ENCODE data around the gene LCMT2.
"Not testable (repeated sequence)": the region's sequence is repeated elsewhere in the genome, so short reads cannot be mapped to it uniquely, and the experiment has no call there.

The LCMT2 gene

DNA sequence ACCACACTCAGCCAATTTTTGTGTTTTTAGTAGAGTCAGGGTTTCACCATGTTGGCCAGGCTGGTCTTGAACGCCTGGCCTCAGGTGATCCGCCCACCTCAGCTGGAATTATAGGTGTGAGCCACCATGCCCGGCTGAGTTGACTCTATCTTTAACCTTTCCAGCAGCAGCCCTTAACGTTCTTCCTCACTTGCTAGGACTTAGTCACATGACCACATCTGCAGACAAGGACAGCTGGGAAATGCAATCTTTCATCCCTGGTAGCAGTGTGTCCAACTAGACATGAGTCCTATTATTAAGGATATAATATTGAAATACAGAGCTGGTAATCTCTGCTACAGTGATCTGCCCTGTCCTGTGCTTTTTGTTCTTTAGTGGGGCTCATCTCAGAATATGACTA, 18.0 kb downstream of the LCMT2 start:
- no peak for DNase-seq

DNA sequence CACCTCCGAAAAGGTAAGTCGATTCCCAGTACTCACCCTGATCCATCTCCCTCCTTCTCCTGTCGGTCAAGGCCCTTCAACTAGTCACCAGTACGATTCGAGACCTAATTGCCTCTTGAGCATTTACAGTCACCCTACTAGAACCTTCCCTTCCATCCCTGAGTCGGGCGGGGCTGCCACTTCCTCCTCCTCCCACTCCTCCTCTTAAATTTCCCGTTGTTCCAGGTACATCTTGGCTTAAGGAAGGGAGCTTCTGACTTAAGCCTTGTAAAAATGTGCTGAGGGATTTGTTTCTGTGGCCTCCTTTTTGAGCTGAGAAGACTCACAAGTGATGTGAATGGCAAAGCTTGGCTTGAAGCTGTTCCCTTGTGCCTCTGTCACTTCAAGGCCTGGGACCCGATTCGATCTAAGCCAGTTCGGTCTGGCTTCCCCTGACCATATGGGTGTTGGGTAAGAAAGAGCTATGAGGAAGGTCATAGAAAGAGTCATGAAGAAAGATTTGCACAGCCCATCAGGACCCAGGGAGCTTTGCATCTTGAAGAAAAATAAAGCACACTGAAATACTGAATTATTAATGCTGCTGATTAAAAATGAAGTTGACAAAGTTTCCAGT, 28.1 kb downstream of the LCMT2 start, which contains the start of gene TGM7:
TSS of gene TGM7 (minus strand) at position 51 of the 613 bp plus-strand sequence.
- no peak for DNase-seq

DNA sequence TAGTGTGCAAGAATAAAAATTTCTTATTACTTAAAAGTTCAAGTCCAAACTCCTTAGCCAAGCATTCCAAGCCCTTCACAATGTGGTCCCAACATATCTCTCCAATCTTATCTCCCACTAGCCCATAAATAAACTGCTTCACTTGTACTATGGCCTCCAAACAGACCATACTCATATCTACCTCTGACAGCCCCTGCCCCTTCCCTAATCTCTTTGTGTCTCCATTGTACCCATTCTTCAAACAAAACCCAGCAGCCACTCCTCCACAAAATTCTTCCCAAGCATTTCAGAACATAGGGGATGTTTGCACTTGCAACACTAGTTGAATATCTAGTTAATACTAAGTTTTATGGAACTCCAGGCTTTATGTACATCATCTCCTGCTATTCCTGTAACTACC, 30.5 kb downstream of the LCMT2 start:
- no peak for DNase-seq

DNA sequence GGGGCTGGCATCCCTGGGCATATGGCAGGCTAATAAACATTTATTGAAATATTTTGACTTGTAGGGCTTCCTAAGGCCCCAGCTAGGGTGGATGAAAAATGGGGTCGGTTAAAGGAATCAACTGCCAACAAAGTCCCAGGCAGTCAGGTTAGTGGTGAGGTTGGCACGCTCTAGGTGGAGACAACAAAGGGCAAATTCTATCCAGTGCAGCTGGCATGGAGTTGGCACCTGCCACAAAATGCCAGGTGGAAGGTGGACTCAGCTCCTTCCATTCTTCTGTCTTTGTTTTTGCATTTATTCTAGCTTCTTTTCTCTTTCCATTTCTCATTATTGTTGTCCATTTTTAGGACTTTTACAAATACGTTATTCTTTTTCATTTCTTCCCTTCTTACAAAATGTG, 31.0 kb downstream of the LCMT2 start:
- no peak for DNase-seq

DNA sequence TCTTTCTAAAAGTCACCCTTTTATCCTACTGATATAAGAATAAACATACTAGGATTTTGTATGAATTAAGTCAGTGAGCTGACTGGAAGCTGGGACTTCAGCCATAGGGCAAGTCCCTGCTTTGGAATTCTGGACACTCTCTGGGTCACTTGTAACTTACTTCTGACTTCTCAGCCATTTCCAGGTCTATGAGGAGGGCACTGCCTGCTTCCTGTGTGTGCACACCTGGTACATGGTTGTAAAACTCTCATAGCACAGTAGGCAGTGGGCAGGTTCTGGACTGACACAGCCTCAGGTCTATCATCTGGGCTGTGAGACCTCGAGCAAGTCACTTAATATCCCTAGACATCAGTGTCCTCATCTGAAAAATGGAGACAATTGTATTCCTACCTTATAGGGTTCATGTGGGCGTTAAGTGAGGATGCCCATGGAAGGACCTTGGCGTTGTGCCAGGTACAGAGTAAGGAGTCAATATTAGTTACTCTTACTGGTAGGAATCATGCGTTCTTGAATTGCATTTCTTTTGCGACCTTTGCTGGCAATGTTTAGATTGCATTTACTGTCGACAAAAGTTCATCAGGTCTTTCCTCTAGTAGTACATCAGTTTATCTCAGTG, 36.2 kb downstream of the LCMT2 start:
- no peak for DNase-seq

DNA sequence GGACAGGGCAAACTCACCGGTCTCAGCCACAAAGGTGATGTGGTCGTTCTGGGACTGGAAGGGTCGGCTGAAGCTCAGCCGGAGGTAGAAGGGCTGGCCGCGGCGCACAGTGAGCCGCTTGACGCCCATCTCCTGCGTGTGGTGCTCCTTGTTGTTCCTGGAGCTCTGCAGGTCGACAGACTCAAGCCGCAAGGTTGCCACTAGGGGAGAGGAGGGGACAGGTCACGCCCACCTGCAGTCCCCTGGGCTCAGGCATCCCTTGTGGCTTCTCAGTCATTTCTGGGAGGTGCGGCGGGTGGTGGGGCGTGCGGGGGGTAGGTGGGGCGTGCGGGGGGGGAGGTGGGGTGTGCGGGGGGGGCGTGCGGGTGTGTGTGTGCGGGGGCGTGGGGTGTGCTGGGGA, 36.9 kb downstream of the LCMT2 start:
- DNase-seq, result no peak

DNA sequence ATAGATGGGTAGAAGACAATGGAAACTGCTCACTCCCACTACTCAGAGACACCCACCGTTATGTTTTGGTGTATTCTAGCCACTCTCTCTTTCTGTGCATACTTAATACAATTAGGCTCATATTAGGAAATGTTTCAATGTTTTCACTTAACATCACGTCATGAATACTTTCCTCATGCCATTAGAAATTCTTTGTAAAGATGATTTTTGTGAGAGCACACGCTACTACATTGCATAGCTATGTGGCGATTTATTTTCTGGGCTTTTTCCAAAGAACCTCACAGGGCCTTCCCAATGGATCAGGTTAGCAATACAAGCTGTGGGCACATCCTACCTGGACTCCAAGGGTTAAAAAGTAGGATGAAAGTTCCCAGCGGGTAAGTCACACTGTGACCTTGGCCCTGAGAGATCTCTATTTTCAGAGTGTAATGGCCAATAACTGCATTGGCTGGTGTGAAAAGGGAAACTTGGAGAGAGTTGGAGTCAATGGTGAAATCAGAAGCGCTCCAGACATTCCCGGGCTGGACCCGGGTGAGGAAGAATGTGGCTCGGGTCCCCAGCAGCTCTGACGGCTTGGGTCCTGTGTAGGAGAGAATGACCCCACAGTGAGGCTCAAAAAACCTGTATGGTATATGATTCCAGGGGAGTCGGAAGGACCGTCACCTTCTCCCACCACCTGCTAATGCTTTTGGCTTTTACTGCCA, 37.8 kb downstream of the LCMT2 start:
- DNase-seq, result no peak

DNA sequence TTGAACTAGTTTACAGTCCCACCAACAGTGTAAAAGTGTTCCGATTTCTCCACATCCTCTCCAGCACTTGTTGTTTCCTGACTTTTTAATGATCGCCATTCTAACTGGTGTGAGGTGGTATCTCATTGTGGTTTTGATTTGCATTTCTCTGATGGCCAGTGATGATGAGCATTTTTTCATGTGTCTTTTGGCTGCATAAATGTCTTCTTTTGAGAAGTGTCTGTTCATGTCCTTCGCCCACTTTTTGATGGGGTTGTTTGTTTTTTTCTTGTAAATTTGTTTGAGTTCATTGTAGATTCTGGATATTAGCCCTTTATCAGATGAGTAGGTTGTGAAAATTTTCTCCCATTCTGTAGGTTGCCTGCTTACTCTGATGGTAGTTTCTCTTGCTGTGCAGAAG, 40.7 kb downstream of the LCMT2 start:
- DNase-seq, result not testable (repeated sequence)

DNA sequence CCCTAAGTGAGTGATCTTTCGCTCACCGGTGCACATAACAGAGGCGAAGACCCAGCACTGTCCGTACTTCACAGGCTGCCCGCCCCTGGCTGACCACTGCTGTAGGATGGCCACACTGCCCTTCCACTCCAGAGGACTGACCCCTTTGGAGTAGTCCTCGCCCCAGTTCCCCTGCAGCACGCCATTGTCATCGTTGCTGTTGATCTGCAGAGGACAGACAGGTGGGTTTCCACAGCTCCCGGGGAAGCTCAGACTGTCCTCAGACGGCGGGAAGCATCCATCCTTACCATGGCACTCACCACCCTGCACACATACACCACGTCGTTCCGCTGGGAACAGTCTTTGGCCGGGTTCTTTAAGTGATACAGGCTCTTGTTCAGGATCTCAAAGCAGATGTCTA, 43.1 kb downstream of the LCMT2 start:
- no peak for DNase-seq

DNA sequence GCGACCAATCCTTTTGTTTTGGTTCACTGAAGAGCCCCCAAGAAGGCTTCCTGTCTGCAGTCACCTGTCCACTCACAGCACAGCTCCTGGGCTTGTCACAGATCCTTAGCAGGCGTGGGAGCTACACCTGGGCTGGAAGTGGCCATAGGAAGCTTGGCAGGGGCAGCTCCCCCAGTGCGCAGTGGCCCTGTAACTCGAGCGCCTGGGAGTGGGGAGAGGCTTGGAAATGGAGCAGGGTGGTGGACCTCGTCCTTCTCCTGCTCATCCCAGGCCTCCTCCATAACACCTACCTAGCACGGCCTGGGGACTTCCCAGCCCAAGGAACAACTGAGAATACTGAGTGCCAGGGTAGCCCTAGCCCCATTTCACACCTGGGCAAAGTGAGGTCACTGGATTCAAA, 44.3 kb downstream of the LCMT2 start:
- DNase-seq, result no peak

DNA sequence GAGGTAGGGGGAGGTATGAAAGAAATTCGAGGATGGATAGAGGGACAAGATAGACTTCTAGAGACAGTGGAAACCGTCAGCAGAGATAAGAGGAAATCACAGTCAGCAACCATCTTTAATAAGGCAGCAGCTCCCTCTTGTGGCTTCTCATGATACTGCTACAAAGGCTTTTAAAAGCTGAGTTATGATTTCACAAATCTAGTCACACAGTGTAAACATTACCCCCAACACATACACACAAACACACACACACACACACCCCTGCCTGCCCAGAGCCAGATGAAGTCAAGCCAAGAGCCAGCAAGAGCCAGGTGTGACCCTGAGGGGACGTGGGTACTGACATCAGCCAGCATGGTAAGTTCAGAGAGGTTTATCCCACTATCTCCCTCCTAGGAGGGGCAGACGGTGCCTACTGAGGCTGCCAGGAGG, 44.8 kb downstream of the LCMT2 start:
- no peak for DNase-seq

DNA sequence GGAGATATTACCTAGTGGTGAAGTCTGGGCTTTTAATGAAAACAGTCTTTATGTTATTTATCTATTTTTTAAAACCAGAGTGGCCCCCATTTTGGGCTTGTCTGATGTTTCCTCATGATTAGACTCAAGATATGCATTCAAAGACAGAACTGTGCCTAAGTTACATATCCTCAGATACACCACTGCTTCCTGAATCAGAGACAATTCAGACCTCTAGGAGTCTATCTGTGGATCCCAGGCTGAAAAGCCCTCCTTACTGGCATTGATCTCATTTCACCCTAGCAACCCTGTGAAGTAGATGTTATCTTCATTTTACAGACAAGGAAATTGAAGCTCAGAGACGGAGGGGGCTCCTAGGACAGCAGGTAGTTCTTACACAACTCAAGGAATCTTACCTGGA, 46.8 kb downstream of the LCMT2 start:
- no peak for DNase-seq

DNA sequence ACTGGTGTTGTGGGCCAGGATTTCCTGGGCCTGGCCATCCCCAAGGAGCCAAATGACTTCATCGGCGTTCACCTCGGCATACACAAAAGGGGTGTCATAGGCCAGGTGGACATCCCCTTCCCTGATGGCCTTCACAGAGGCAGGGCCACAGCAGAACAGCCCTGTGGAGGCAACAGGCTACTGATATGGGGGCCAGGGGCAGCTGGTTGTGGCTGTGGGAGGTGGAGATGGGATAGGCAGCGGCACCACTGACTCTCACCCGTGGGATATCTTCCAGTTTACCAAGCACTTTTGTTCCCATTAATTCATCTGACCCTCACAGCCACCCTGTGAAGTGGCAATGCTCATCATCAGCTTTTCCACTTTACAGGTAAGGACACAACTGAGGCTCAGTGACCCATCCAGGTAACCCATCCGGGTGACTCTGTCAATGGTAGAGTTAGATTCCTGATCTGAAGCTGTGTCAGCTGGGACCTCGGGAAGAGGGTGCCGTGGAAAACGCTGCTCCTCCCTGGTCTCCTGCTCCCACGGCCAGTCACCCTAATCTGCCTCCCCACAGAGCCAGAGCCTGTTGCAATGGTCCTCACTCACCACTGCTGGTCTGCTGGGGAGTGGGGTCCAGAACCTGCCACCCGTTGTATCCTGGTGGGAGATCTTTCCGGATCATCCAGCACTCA, 48.3 kb downstream of the LCMT2 start:
- DNase-seq, result no peak

DNA sequence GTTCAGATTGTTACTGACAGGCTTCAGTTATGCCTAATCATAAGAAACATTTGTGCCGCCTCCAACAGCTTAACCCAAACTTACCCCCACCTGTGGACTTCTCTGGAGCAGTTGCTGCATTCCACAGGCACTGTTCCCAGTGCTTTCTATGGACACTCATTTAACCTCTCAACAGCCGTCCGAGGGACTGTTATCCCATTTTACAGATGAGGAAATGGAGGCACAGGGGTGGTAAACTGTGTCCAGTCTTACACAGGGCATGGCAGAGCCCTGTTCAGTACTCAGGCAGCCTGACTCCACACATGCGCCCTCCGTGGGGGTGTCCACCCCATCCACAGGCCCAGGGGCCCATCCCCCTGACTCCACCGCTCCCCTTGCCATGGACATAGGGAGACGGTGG, 49.4 kb downstream of the LCMT2 start:
- DNase-seq, result no peak

DNA sequence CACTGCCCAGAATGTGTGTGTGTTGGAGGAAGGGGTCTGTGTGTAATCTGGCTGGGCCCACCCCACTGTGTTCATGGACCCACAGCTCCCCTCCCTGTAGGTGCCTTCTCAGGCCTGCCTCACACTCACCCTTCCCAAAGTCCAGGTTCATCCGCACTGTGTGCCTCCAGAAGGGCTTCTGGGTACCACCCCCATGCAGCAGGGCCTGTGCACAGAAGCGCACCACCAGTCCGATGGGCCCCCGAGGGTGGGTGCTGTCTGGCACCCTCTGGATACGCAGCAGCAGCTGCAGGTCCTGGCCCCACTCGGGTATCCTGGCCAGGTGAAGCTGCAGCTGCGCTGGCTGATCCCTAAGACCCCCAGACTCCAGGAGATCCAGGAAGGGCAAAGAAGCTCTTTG, 50.9 kb downstream of the LCMT2 start:
- DNase-seq, result no peak

DNA sequence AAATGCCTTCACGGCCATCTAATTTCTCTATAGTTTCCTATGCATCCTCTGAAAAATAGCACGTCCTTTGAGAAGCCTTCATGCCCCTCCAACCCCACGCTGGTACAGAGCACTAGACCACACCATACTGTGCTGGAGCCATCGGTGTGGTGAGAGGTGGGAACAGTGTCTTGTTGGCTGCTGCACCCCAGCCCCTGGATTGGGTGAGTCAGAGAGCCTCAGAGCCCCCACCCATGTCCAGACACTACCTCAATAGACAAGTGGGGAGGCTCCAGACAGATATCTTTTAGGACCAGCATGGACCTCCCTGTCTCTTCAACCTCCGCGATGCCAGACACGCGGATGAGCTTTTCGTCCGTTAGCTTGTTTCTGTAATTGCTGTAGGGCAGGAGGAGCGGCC, 51.5 kb downstream of the LCMT2 start:
- no peak for DNase-seq

DNA sequence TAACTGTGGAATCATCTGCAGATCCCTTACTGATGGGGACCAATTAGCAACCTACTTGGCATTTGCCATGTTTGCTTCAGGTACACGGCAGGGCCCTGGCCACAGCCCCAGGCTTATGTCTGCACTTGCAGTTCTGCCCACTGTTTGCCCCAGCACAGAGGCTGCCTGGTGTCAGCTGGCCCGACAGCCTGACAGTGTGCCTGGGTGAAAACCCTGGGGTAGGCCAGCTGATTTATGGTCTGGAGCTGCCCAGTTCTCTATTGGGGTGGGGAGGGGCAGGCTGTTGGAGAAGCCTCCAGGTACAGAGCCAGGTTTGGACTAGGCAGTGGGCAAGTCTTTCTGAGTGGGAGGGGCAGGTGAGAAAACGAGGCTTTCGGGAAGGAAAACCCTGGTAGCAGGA, 52.5 kb downstream of the LCMT2 start:
- DNase-seq, result no peak

DNA sequence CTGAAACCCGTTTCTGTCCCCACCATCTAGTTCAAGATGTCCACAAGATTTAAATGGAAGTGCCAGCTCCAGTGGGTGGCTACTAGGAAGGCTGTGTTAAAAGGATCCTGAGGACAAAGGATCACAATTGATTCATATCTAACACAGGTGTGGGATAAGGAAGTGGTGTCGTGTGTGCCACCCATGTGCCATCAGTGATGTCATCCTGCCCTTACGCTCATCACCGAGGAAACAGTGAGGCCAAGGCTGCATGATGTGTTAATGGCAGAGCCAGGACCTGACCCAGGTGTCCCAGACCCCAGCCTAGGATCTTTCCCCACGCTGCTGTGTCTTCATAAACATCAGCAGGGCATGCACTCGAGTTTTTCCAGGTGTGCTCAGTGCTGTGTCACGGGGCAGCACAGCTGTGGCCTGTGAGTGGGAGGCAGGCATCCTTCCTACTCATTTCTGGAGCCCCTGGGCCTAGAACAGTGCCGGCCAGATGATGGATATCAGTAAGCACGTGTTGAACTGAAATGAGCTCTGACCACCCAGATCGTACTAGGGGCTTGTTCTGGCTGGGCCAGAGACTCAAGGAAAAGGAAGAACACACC, 53.0 kb downstream of the LCMT2 start:
- DNase-seq, result no peak

DNA sequence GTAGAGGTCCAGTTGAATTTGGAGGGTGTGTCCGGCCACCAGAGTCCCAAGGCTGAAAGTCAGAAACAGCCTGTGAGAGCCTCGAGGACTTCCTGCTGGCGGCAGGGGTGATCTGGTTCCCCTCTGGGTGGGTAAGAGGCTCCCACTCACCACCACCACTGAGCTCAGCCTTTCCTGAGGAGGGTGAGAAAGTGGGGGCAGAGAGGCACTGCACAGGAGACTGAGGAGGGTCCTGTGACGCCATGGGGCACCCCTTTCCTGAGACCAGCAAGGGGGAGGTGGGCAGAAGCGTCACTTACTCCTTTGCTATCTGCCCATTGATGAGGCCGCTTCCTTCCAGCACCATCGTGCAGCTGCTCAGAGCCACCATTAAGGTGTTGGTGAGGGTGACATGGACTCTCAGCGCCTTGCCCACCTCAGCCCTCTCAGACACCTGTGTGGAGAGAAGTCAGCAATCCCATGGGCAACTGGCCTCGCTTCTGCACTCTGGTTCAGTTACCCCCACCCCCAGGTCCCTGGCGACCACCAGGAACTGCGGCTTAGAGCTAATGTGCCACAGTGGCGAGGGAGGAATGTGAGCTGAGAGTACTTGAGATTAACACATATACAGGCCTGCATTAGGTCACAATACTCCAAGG, 53.7 kb downstream of the LCMT2 start:
- DNase-seq, result no peak

DNA sequence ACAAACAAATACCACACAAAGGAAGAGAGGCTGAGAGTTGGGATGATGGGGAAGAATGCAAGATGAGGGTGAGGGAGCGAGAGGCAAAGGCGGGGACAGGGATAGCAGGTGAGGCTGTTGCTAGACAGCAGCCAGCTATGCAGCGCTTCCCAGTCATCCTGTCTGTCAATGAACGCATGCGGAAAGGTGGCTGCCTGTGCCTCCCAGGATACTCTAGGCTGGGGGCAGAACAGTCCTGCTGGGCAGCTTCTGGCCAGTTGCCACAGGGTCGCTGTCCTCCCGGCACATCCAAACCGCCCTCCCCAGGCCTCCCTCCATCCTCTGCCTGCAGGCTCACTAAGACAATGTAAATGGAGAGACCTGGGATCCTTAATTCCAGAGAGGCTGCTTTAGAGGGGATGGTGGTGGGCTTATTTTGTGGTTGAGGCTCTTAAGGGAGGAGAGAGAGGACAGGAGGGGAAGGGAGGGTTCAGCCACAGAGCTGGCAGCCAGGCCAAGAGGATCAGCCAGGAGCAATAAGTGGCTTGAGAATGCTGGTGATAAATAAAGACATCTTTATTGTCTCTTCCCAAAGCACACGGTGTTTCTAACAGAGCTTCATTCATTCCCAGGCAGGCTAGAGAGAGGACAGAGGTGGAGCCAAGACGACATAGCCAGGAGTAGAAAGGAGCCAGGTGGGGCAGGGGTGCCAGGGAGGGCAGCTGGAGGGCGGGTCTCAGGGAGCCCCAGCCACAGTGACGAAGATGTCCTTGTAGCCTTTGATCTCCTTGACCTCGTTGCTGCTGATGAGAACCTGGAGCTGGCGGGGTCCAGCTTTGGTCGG, 54.4 kb downstream of the LCMT2 start:
- no peak for DNase-seq

DNA sequence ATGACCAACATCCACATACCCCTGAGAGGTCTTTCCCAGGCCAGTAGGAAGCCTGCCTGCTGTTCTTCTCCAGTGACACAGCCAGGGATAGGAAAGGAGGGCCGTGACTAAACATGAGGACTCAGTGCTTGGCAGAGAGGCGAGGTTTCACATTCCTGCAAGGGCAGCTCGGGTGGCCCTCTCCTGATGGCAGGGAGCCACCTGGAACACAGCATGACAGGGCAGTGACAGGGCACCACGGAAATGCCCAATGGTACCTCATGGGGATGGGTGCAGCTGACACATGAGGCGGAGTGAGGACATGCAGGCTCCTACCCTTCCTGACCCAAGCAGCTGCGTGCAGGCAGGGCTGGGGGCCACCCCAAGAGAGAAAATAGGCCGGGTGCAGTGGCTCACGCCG, 56.2 kb downstream of the LCMT2 start:
- DNase-seq, result no peak
